CD4-positive, alpha-beta T cell treated with Interferon gamma for 1 hour (primary cell): ENCODE data around the gene ARID4A.
A peak's percentile ranks its signal among the peaks of the same experiment; 100 is the strongest.
"Not testable (repeated sequence)": the region's sequence is repeated elsewhere in the genome, so short reads cannot be mapped to it uniquely, and the experiment has no call there.

Experiments used
- DNase-seq: peaks from one replicate; pipeline ENCODE4 v3.0.0-alpha.2; 2020

ARID4A gene

DNA sequence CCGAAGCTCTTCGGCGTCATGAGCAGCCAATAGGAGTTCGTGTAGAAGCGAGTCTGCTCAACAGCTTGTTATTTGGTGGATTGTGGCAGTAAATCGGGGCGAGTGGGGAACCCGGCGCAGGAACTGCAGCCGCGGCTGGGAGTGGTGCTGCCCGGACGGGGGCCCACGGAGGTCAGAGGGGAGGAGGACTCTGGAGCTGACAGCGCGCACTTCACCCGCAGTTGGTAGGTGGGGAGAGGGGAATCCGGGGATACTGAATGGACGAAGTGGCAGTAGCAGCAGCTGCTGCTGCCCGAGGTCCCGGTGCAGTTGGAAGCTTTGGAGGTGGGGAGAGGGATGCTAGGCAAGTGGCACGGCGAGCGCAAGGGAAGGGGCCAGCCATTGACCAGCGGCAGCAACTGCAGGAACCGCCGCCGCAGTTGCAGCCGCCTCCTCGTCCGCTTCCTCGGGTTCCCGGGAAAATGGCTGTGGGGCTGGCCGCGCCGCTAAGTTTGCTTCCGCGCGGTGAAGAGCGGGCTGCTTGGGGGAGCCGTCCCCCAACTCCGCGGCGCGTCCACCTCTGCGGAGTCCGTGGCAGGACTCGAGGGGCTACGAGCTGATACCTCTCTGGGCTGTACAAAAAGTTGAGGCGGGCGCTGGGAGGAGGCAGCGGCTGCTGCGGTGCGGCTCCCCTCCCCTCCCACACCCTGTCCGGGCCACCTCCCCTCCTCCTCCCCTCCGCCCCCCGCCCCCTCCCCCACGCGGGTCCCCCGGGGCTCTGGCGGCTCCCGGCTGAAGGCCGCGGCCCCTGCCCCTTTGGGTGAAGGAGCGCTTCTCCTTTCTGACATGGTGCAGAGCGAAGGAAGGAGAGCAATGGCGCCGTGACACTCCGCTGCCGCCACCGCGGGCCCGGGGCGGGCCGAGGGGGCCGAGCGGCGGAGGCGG is at the start of gene ARID4A:
ARID4A (plus strand) TSS at position 79 of the 924 bp plus-strand sequence. CDS start 1,300 bp downstream, outside the sequence.
- DNase-seq: peak; percentile 32

DNA sequence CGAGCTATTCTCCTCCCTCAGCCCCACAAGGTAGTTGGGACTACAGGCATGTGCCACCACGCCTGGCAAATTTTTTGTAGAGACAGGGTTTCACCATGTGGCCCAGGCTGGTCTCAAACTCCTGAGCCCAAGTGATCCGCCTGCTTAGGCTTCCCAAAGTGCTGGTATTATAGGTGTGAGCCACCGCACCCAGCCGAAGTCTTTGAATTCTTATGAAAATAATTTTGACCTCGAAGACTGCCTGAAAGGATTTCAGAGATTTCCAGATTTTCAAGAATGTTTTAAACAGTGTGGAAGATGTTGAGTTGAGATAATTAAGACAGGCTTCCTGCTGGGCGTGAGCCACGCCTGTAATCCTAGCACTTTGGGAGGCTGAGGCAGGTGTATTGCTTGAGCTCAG is 48.7 kb upstream of the ARID4A start:
- no peak for DNase-seq

GRCh38 chr14:58258156-58258555 is 40.2 kb upstream of the ARID4A start:
- DNase-seq: no peak

DNA sequence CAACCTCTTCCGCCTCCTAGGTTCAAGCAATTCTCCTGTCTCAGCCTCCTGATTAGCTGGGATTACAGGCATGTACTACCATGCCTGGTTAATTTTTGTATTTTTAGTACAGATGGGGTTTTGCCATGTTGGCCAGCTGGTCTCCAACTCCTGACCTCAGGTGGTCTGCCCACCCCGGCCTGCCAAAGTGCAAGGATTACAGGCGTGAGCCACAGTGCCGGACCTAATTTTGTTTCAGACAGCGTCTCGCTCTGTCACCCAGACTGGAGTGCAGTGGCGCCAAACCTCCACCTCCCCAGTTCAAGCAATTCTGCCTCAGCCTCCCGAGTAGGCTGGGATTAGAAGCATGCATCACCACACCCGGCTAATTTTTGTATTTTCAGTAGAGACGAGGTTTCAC is 36.4 kb upstream of the ARID4A start:
- DNase-seq: not testable (repeated sequence)

GRCh38 chr14:58265401-58265800 is 33.0 kb upstream of the ARID4A start:
- DNase-seq: no peak

- no peak for DNase-seq
Measured at GRCh38 chr14:58270628-58271027, 27.7 kb upstream of the ARID4A start.

- no peak for DNase-seq
Measured at GRCh38 chr14:58272588-58273372, 25.6 kb upstream of the ARID4A start.

- no peak for DNase-seq
Measured at GRCh38 chr14:58274881-58275280, 23.5 kb upstream of the ARID4A start.

GRCh38 chr14:58275527-58276190 is 22.7 kb upstream of the ARID4A start:
- DNase-seq: no peak

DNA sequence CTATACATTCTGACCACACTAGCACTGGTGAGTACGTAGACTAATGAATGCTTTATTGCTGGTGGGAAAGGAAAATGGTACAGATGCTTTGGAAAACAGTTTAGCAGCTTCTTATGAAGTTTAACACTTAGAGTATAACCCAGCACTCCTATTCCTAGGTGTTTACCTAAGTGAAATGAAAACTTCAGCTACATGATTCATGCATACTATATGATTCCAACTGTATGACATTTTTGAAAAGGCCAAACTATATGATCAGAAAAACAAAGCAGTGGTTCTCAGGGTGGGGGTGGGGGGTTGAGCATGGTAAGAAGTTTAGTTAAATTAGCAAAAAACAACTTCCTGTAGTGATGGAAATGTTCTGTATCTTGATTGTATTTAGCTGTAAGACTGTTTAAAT is 22.1 kb upstream of the ARID4A start:
- DNase-seq: no peak

DNA sequence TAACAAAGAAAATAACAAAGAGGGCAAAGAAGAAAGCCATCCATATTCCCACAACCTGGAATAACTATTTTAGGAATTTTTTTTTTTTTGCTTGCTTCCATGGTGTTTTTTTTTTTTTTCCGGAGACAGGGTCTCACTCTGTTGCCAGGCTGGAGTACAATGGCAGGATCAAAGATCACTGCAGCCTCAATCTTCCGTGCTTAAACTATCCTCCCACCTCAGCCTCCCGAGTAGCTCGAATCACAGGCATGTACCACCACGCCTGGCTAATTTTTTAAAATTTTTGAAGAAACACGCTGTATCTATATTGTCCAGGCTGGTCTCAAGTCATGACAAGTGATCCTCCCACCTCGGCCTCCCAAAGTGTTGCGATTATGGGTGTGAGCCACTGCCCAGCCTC is 20.2 kb upstream of the ARID4A start:
- no peak for DNase-seq

GRCh38 chr14:58280954-58281787 is 17.2 kb upstream of the ARID4A start:
- DNase-seq: peak; percentile 31

- DNase-seq: no peak
Measured at GRCh38 chr14:58281969-58282368, 16.4 kb upstream of the ARID4A start.

DNA sequence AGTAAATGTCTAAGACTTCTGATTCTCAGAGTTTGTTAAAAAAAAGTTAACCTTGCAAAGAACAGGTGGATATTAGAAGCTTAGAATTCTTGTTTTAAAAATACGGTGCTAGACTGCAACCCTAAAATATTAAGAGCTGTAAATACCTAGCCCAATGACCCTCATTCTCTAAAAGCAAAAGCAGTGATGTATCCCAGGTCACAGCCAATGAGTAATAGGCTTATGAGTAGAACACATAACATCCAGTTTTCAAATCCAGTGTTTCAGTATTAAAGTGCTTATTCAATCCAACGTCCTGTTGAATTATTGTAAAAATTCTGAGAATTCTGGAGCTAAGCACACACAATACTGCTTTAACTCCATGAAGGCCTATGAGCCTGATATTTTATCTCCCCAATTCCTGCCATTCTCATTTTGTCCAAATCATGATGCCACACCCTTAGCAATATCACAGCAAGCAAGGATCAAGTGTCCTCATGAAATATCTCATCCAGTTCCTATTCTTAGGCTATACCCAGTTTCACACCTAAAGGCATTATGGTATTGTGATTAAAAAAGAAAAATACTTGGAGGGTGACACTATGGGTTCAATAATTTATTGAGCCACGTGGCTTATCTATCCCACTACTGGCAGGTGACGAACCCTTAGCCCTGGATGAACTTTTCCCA is 15.3 kb upstream of the ARID4A start:
- no peak for DNase-seq

GRCh38 chr14:58283730-58284129 is 14.6 kb upstream of the ARID4A start:
- DNase-seq: no peak

GRCh38 chr14:58285132-58285531 is 13.2 kb upstream of the ARID4A start:
- DNase-seq: no peak

DNA sequence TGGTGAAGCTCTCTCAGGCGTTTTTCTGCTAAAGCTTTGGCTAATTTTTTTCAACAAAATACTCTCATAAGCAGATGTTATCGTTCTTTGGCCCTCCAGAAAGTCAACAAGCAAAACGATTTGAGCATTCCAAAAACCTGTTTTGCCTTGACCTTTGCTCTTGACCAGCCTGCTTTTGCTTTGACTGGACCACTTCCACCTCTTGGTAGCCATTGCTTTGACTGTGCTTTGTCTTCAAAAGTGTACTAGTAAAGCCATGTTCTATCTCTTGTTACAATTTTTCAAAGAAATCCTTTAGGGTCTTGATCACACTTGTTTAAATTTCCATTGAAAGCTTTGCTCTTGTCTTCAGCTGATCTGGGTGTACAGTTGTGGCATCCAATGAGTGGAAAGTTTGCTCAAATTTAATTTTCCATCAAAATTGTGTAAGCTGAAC is 10.7 kb upstream of the ARID4A start:
- no peak for DNase-seq

DNA sequence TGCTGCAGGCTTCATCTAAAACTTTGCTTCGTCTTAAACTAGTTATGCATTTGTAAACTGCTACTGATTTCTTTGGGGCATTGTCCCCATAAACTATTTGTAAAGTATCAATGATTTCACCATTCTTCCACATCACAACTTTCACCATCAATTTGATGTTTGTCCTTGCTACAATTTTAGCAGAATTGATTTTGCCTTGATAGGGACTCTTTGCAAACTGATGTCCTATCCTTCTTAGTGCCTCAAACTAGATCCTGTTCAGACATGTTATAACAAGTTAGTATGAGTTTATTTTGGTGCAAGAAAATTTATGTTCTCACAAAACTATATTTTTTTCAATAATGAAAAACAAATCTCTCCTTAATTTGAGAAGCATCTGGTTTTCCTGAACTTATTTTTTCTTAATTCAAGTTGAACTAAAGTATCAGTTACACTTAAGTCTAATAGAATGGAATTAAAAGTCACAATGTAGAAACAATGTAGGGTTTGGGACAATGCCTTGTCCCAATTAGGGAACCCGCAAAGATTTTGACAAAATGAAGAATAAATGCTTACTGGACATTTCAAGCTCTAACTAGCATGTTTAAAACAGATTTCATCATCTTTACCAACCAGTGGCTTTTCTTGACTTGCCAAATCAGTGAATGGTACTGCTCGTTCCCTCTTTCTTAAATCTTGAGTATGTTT is 10.1 kb upstream of the ARID4A start:
- DNase-seq: no peak

GRCh38 chr14:58291646-58292045 is 6.7 kb upstream of the ARID4A start:
- DNase-seq: no peak

- DNase-seq: no peak
Measured at GRCh38 chr14:58292187-58292586, 6.2 kb upstream of the ARID4A start.

GRCh38 chr14:58294201-58294600 is 4.2 kb upstream of the ARID4A start:
- no peak for DNase-seq
